ENCODE measurements around the gene CHRD.
"Not testable (repeated sequence)": the region's sequence is repeated elsewhere in the genome, so short reads cannot be mapped to it uniquely, and the experiment has no call there.

CHRD gene

DNA sequence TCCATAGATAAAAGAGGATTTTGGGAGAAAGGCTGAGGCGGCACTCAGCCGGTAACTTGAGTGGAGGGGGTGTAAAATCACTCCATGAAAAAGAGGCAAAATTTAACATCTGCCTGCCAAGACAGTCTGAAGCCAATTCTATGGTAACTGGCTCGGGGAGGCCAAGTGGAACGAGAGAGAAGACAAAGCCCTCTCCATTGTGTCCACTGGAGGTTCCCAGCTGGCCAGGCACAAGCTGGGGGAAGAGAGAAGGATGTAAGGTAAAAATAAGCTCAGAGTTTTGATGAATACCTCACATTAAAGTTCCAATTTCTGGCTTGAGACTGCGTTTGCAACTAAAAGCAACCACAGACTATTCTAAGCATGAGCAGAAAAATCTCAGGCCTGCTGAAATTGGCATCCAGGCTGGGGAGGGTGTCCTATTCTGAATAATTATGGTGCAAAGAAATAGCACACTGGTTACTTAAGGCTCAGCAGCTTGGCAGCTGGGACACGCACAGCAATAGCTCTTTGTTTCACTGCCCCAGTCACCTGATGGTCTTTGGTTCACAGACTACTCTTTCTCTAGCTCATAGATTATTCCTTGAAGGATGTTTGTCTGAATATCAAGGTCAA is 48.8 kb downstream of the CHRD start:
- DNase-seq: no peak

DNA sequence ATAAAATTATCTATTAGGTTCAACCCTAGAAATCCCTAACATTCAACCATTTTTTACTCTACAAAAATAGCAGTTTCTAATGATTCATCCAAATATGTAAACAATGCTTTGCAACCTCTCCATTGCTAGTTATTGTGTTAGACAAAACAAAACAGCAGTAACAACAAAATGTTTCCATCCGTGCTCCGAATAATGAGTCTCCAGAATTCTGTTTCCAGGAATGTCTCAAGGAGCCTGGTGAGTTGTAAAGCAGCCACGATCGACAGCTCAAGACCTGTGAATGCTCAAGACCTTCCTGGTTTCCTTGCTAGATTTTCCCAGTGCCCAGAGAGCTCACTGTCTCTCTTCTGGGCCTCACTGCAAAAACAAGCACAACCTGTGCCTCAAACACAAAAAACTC is 49.9 kb downstream of the CHRD start:
- DNase-seq: no peak

GRCh38 chr3:184430940-184431339 is 51.1 kb downstream of the CHRD start:
- DNase-seq: no peak

- not testable (repeated sequence) for DNase-seq
Measured at GRCh38 chr3:184433178-184433577, 53.3 kb downstream of the CHRD start.

- no peak for DNase-seq
Measured at GRCh38 chr3:184439096-184439495, 59.2 kb downstream of the CHRD start.
